ENCODE measurements around the gene UNC5C.

- no peak for TF ChIP-seq CTCF (conservative IDR thresholded peaks at IDR 0.05; ENCODE audit: low read length)
- TF ChIP-seq EZH2phosphoT487 (IDR thresholded peaks at IDR 0.05; ENCODE audit: borderline replicate concordance, low read depth, low read length) = no peak
Measured at GRCh38 chr4:95511477-95511876, 37.3 kb downstream of the UNC5C start.
